Liver (tissue), 9 donors: ENCODE data around the gene ZNF716. TPM values are rescaled to one million over a fixed set of nuclear protein-coding genes. Genes with fewer than 3 reads are reported as not detected.
A peak's percentile ranks its signal among the peaks of the same experiment; 100 is the strongest.
"Not testable (repeated sequence)": the region's sequence is repeated elsewhere in the genome, so short reads cannot be mapped to it uniquely, and the experiment has no call there.

Experiments
- DNase-seq: peaks from one replicate; pipeline ENCODE4 v3.0.0-alpha.2; 2017; ENCODE audit warnings: low spot score
- H3K27ac ChIP-seq, 2 donors: one replicate each; pipeline ENCODE4 v1.7.0; 2013; ENCODE audit warnings: inconsistent platforms in 2 of 2, low read length in 2 of 2, control low read depth in 1 of 2, low read depth in 1 of 2, mild to moderate bottlenecking in 1 of 2
- H3K27me3 ChIP-seq, 4 donors: one replicate each; pipeline versions ENCODE4 v1.6.1 to v1.7.0; 2013; ENCODE audit warnings: low read length in 3 of 4, inconsistent platforms in 1 of 4, mild to moderate bottlenecking in 1 of 4, moderate library complexity in 1 of 4; ENCODE audit not compliant: control insufficient read depth in 4 of 4, insufficient read depth in 4 of 4
- H3K36me3 ChIP-seq, 4 donors: one replicate each; pipeline versions ENCODE4 v1.6.1 to v1.7.0; 2013; ENCODE audit warnings: low read length in 3 of 4, mild to moderate bottlenecking in 3 of 4, low read depth in 1 of 4, moderate library complexity in 1 of 4; ENCODE audit not compliant: control insufficient read depth in 4 of 4, insufficient read depth in 3 of 4
- H3K4me1 ChIP-seq, 4 donors: one replicate each; pipeline versions ENCODE4 v1.6.1 to v1.7.0; 2013; ENCODE audit warnings: low read length in 3 of 4, mild to moderate bottlenecking in 3 of 4, moderate library complexity in 1 of 4; ENCODE audit not compliant: control insufficient read depth in 4 of 4, insufficient read depth in 4 of 4
- H3K4me3 ChIP-seq, 3 donors: one replicate each; pipeline versions ENCODE4 v1.6.1 to v1.7.0; 2013; ENCODE audit warnings: low read length in 3 of 3, control low read depth in 1 of 3, low read depth in 1 of 3, mild to moderate bottlenecking in 1 of 3
- H3K9ac ChIP-seq, 2 donors: one replicate each; pipeline ENCODE4 v1.7.0; 2013; ENCODE audit warnings: low read length in 2 of 2, mild to moderate bottlenecking in 2 of 2, moderate library complexity in 2 of 2, control low read depth in 1 of 2, low read depth in 1 of 2
- H3K9me3 ChIP-seq, 4 donors: one replicate each; pipeline versions ENCODE4 v1.6.1 to v1.7.0; 2013; ENCODE audit warnings: low read length in 3 of 4; ENCODE audit not compliant: control insufficient read depth in 4 of 4
- GABPA ChIP-seq, 2 donors: IDR thresholded peaks in 1 of 2; conservative IDR thresholded peaks in 1 of 2; 2 replicates each; pipeline ENCODE4 v1.6.1; 2016; ENCODE audit warnings: antibody characterized with exemption in 2 of 2, mild to moderate bottlenecking in 1 of 2, moderate library complexity in 1 of 2
- RAD21 ChIP-seq, 2 donors: IDR thresholded peaks; 2 replicates each; pipeline ENCODE4 v1.6.1; 2016; ENCODE audit warnings: antibody characterized with exemption in 2 of 2, mild to moderate bottlenecking in 2 of 2
- YY1 ChIP-seq: IDR thresholded peaks from 2 replicates; pipeline ENCODE4 v1.6.1; 2016; ENCODE audit warnings: antibody characterized with exemption, mild to moderate bottlenecking
- WGBS: extraction: QIAGEN DNeasy Blood & Tissue Kit; methylation state at CpG from one replicate; pipeline ENCODE4 v1.1.7; 2013; 5-methylcytosine and 5-hydroxymethylcytosine counted together
- polyA plus RNA-seq, 2 donors: library from polyadenylated mRNA; stranded (reverse) in 1 of 2; unstranded in 1 of 2; fragments of 200-250 nt in 1 of 2; fragments of >200 nt in 1 of 2; fragmentation: Nextera tagmentation in 1 of 2; extraction: Ambion mirVana in 1 of 2; gene quantifications; one replicate each; pipeline versions ENCODE4 v1.2.1 to v1.2.3, GENCODE V29; 2013 to 2015
- total RNA-seq, 2 donors: library from RNA; depleted of rRNA; stranded (reverse); fragments of >200 nt; gene quantifications; one replicate each; pipeline ENCODE4 v1.2.3, GENCODE V29; 2014
- TF ChIP-seq, protein P1 (sequence below): fragments of 150-350 bp; IDR thresholded peaks from 2 replicates; pipeline ENCODE4 v1.5.1; 2017; ENCODE audit warnings: improper control_type of control experiment, low read depth, low read length; ENCODE audit not compliant: missing input control
- TF ChIP-seq, protein P2 (sequence below): IDR thresholded peaks from 2 replicates; pipeline ENCODE4 v1.6.1; 2016; ENCODE audit warnings: antibody characterized with exemption
- TF ChIP-seq, protein P3 (sequence below): IDR thresholded peaks from 2 replicates; pipeline ENCODE4 v1.6.1; 2016; ENCODE audit warnings: antibody characterized with exemption, mild to moderate bottlenecking
- donor health status: healthy.
- donor health status: healthy.
- donor health status: healthy.
- donor health status: healthy.
- donor health status: healthy.

Gene ZNF716
- total and polyA plus RNA-seq, 4 donors, result not detected

DNA sequence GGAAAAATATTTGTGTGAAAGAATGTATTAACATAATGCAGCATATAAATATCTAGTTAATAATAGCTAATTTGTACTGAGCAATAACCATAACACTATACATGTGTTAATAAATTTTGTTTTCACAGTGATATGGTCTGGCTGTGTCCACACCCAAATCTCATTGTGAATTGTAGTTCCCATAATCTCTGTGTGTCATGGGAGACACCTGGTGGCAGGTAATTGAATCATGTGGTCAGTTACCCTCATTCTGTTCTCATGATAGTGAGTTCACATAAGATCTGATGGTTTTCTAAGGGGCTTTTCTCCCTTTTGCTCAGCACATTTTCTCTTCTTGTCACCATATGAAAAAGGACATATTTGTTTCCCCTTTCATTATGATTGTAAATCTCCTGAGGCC lies 30.3 kb downstream of the ZNF716 start:
- H3K9me3 ChIP-seq, H3K36me3 ChIP-seq, H3K9ac ChIP-seq, H3K27me3 ChIP-seq, H3K4me3 ChIP-seq, H3K27ac ChIP-seq, H3K4me1 ChIP-seq, DNase-seq: not testable (repeated sequence)
- TF ChIP-seq, protein P1, sequence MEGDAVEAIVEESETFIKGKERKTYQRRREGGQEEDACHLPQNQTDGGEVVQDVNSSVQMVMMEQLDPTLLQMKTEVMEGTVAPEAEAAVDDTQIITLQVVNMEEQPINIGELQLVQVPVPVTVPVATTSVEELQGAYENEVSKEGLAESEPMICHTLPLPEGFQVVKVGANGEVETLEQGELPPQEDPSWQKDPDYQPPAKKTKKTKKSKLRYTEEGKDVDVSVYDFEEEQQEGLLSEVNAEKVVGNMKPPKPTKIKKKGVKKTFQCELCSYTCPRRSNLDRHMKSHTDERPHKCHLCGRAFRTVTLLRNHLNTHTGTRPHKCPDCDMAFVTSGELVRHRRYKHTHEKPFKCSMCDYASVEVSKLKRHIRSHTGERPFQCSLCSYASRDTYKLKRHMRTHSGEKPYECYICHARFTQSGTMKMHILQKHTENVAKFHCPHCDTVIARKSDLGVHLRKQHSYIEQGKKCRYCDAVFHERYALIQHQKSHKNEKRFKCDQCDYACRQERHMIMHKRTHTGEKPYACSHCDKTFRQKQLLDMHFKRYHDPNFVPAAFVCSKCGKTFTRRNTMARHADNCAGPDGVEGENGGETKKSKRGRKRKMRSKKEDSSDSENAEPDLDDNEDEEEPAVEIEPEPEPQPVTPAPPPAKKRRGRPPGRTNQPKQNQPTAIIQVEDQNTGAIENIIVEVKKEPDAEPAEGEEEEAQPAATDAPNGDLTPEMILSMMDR, result peak; percentile 52
- peak; percentile 74 to 87 for TF ChIP-seq RAD21 (IDR thresholded peaks at IDR 0.05)

DNA sequence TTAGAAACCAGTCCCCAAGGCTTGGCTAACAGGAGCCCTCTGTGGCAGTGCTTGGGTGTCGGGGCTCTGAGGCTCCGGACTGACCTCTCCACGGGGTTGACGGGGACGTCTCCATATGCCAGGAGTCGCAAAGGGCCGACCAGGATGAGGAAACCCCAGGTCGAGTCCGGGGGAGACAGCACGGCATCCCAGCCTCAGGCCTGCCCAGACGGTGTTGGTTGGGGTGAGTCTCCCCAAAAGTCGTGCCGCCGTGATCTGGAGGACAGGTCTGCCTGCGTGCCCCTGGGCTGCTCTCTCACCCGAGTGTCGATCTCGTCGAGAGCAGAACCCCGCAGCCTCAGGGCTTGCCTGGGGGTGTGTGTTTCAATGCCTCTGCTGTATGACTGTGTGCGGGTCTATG lies 35.0 kb downstream of the ZNF716 start:
- not testable (repeated sequence) for H3K27me3 ChIP-seq, H3K9ac ChIP-seq, H3K36me3 ChIP-seq, H3K27ac ChIP-seq, H3K4me3 ChIP-seq, DNase-seq, H3K4me1 ChIP-seq
- H3K9me3 ChIP-seq, result peaks cover 10 to 45% (median 35%) of the 10 kb centered on the region in 4 donors
- WGBS, result 88% methylated on average over 21 of the region's 21 CpGs

DNA sequence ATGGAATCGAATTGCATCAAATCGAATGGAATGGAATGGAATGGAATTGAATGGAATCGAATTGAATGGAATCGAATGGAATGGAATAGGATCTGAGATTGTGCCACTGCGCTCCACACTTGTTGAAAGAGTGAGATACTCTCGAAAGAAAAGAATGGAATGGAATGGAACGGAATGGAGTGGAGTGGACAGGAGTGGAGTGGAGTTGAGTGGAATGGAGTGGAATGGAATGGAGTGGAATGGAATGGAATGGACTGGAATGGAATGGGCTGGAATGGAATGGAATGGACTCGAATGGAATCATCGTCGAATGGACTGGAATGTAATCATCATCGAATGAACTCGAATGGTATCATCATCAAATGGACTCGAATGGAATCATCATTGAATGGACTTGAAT lies 38.0 kb downstream of the ZNF716 start:
- Histone ChIP-seq H3K4me1 (no peaks in the 10 kb centered on the region), H3K27me3 (no peaks in the 10 kb centered on the region), H3K9me3 (peaks cover 13 to 63% (median 55%) of the 10 kb centered on the region in 4 donors), H3K36me3 (no peaks in the 10 kb centered on the region), H3K4me3 (peak overlapping the region in 2 of 3 donors; percentile 9 to 46), H3K27ac (no peak overlapping the region), H3K9ac (no peak overlapping the region)
- TF ChIP-seq, protein P2, sequence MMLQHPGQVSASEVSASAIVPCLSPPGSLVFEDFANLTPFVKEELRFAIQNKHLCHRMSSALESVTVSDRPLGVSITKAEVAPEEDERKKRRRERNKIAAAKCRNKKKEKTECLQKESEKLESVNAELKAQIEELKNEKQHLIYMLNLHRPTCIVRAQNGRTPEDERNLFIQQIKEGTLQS, result no peak
- no peak for TF ChIP-seq YY1
- no peak for TF ChIP-seq GABPA (IDR thresholded peaks at IDR 0.05 in 1 of 2, conservative IDR thresholded peaks at IDR 0.05 in 1 of 2)
- TF ChIP-seq, protein P3, sequence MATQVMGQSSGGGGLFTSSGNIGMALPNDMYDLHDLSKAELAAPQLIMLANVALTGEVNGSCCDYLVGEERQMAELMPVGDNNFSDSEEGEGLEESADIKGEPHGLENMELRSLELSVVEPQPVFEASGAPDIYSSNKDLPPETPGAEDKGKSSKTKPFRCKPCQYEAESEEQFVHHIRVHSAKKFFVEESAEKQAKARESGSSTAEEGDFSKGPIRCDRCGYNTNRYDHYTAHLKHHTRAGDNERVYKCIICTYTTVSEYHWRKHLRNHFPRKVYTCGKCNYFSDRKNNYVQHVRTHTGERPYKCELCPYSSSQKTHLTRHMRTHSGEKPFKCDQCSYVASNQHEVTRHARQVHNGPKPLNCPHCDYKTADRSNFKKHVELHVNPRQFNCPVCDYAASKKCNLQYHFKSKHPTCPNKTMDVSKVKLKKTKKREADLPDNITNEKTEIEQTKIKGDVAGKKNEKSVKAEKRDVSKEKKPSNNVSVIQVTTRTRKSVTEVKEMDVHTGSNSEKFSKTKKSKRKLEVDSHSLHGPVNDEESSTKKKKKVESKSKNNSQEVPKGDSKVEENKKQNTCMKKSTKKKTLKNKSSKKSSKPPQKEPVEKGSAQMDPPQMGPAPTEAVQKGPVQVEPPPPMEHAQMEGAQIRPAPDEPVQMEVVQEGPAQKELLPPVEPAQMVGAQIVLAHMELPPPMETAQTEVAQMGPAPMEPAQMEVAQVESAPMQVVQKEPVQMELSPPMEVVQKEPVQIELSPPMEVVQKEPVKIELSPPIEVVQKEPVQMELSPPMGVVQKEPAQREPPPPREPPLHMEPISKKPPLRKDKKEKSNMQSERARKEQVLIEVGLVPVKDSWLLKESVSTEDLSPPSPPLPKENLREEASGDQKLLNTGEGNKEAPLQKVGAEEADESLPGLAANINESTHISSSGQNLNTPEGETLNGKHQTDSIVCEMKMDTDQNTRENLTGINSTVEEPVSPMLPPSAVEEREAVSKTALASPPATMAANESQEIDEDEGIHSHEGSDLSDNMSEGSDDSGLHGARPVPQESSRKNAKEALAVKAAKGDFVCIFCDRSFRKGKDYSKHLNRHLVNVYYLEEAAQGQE, result no peak
- no peak for DNase-seq
- 83% methylated on average over 13 of the region's 13 CpGs for WGBS

DNA sequence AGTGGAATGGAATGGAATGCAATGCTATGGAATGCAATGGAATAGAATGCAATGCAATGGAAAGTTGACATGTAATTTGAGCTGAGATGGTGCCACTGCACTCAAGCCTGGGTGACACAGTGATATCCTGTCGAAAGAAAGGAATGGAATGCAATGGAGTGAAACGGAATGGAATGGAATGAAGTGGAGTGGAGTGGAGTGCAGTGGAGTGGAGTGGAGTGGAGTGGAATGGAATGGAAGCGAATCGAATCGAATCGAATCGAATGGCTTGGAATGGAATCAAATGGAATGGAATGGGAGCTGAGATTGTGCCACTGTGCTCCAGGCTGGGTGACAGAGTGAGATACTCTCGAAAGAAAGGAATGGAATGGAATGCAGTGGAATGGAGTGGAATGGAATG lies 45.1 kb downstream of the ZNF716 start:
- WGBS, result 78% methylated on average over 8 of the region's 8 CpGs
- peaks cover 14 to 45% (median 41%) of the 10 kb centered on the region in 4 donors for H3K9me3 ChIP-seq
- not testable (repeated sequence) for H3K27me3 ChIP-seq, H3K36me3 ChIP-seq, DNase-seq, H3K9ac ChIP-seq, H3K4me1 ChIP-seq, H3K27ac ChIP-seq
- peak overlapping the region in 2 of 3 donors; percentile 13 to 30 for H3K4me3 ChIP-seq
